ENCODE data around the gene POLDIP2. TPM values are rescaled to one million over a fixed set of nuclear protein-coding genes. Genes with fewer than 3 reads are reported as not detected.

POLDIP2 gene
- total RNA-seq, 1 donor: 26.6 TPM

- Histone ChIP-seq H3K9me3 (ENCODE audit: low read depth, low read length) (no peaks in the 10 kb centered on the region), H3K4me3 (ENCODE audit: low read length) (no peak overlapping the region), H3K27me3 (ENCODE audit: insufficient read depth, low read length) (no peaks in the 10 kb centered on the region), H3K4me1 (ENCODE audit: insufficient read depth, low read length) (no peaks in the 10 kb centered on the region)
These were observed 38.6 kb upstream of the POLDIP2 start for GRCh38 chr17:28395968-28396367.

DNA sequence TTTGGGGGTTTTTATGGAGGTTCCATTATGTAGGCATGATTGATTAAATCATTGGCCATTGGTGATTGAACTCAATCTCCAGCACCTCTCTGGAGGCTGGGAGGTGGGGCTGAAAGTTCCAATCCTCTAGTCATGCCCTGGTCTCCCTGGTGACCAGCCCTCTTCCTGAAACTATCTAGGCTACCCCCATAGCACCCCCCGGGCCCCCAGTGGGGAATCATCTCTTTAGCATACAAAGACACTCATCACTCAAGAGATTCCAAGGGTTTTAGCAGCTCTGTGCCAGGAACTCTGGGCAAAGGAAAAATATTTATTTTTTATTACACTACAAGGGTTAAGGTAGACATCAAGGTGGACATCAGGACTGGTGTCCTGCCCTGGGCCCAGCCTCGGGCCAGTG, 38.1 kb upstream of the POLDIP2 start:
- Histone ChIP-seq H3K27me3 (ENCODE audit: insufficient read depth, low read length) (no peaks in the 10 kb centered on the region), H3K4me1 (ENCODE audit: insufficient read depth, low read length) (no peaks in the 10 kb centered on the region)

DNA sequence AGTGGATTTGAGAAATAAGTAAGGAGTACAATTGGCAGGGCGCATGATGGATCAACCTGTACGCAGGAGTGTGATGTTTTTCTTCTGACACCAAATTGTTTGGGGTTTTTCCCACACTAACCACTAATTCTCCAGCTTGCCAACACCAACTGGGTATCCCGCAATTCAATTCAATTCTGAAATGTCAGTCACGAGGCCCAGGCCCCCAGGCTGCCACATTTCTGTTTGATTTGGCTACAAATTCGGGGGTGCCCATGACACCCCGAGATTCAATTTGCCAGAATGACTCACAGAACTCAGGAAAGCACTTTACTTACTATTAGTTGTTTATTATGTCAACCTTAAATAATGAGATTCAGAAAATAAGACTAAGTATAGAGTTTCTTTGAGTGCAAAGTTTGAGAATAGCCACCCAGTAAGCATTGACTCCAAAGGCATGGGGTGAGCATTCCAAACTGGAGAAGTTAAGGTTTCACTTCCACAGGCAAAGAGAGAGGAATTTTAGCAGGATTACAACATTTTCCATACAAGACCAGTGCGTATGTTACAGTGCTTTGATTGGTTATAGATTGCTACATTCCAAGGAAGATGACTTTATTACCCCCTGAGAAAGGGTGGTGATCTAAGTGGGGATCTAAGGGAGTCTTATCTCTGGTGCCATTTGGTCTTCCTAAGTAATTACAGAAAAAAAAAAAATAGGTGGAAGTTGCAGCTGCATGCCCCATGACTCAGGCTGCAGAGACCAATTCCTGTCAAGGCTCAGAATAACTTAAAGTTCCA, 37.2 kb upstream of the POLDIP2 start:
- Histone ChIP-seq H3K9me3 (ENCODE audit: low read depth, low read length) (no peaks in the 10 kb centered on the region), H3K4me1 (ENCODE audit: insufficient read depth, low read length) (no peaks in the 10 kb centered on the region), H3K4me3 (ENCODE audit: low read length) (no peak overlapping the region), H3K27me3 (ENCODE audit: insufficient read depth, low read length) (no peaks in the 10 kb centered on the region)

More for the DNA sequence above, 38.1 kb upstream of the POLDIP2 start:
- H3K4me3 ChIP-seq (ENCODE audit: low read length): no peak overlapping the region
- H3K9me3 ChIP-seq (ENCODE audit: low read depth, low read length): no peaks in the 10 kb centered on the region

DNA sequence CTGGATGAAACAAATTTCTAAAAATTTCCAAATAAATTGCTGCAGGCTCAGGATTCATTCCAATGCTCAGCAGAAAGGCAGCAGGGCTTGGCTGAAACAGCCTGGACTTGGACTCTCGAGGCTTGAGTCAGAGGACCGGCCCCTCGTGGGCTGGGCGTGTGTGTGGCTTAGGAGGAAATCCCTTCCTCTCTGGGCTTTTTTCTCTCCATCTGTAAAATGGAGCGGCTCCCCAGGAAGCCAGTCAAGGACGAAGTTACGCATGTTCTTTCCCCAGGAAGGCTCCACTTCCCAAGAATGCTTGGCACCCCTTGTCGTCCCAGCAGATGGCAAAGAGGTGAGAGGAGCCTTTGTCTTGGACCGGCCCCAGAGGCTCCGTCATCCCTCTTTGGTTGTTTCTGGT, 35.2 kb upstream of the POLDIP2 start:
- Histone ChIP-seq H3K9me3 (ENCODE audit: low read depth, low read length) (no peaks in the 10 kb centered on the region), H3K4me3 (ENCODE audit: low read length) (no peak overlapping the region), H3K27me3 (ENCODE audit: insufficient read depth, low read length) (no peaks in the 10 kb centered on the region), H3K4me1 (ENCODE audit: insufficient read depth, low read length) (no peaks in the 10 kb centered on the region)

GRCh38 chr17:28391401-28391800, 34.1 kb upstream of the POLDIP2 start:
- H3K4me1 ChIP-seq (ENCODE audit: insufficient read depth, low read length): no peaks in the 10 kb centered on the region
- H3K27me3 ChIP-seq (ENCODE audit: insufficient read depth, low read length): no peaks in the 10 kb centered on the region
- H3K4me3 ChIP-seq (ENCODE audit: low read length): no peak overlapping the region
- no peaks in the 10 kb centered on the region for H3K9me3 ChIP-seq (ENCODE audit: low read depth, low read length)

DNA sequence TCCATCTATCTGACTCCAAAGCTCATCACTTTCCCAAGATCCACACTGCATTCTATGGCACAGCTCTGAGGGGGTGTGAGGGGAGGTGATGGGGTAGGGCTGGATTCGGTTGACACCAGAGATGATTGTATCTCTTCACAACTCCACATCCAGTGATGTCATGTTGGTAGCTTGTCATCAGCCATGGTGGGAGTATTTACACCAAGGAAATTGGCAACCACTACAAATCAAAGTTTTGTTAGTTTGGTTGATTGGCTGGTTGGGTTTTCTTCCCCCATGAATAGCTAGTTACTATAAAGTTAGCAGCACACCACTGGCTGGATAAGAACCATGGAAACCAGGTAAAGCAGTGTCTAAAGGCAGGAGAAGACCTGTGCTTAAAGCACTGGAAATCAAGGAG, 33.7 kb upstream of the POLDIP2 start:
- Histone ChIP-seq H3K27me3 (ENCODE audit: insufficient read depth, low read length) (no peaks in the 10 kb centered on the region), H3K4me3 (ENCODE audit: low read length) (no peak overlapping the region), H3K4me1 (ENCODE audit: insufficient read depth, low read length) (no peaks in the 10 kb centered on the region), H3K9me3 (ENCODE audit: low read depth, low read length) (no peaks in the 10 kb centered on the region)

DNA sequence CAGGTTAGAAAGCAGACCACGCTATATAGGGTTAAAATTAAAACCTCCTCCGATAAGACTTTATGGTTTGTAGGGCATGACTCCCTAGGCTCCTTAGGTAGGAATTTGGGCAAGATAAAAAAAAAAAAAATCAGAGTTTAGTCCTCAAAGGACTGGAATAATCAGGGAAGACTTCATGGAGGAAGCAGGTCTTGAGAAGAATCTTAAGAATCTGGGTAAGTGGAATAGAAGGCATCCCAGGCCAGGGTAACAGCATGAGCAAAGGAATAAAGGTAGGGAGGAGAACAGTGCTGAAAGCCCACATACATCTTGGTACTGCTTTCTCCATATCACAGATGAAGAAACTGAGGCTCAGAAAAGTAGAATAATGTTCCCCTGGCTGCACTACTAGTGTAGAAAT, 33.2 kb upstream of the POLDIP2 start:
- Histone ChIP-seq H3K4me3 (ENCODE audit: low read length) (no peak overlapping the region), H3K9me3 (ENCODE audit: low read depth, low read length) (no peaks in the 10 kb centered on the region), H3K4me1 (ENCODE audit: insufficient read depth, low read length) (peaks cover 3% of the 10 kb centered on the region), H3K27me3 (ENCODE audit: insufficient read depth, low read length) (no peaks in the 10 kb centered on the region)

DNA sequence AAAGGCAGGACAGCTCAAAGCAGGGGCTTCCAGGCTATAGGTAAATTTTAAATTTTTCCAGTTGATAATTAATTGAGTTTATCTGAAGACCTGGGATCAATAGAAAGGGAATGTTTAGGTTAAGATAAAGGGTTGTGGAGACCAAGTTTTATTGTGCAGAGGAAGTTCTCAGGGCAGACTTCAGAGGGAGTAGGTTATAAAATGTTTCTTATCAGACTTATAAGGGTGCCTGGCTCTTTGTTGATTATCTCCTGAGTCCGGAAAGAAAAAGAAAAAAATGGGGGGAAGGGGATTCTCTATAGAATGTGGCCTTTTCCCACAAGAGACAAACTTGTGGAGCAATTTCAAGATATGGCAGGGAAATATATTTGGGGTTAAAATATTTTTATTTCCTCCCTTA, 32.8 kb upstream of the POLDIP2 start:
- Histone ChIP-seq H3K9me3 (ENCODE audit: low read depth, low read length) (no peaks in the 10 kb centered on the region), H3K4me3 (ENCODE audit: low read length) (no peak overlapping the region)

GRCh38 chr17:28388106-28388505, 30.8 kb upstream of the POLDIP2 start:
- H3K4me3 ChIP-seq (ENCODE audit: low read length): no peak overlapping the region
- H3K27me3 ChIP-seq (ENCODE audit: insufficient read depth, low read length): no peaks in the 10 kb centered on the region
- no peaks in the 10 kb centered on the region for H3K9me3 ChIP-seq (ENCODE audit: low read depth, low read length)
- peaks cover 20% of the 10 kb centered on the region for H3K4me1 ChIP-seq (ENCODE audit: insufficient read depth, low read length)

More for the DNA sequence above, 32.8 kb upstream of the POLDIP2 start:
- H3K4me1 ChIP-seq (ENCODE audit: insufficient read depth, low read length): peaks cover 8% of the 10 kb centered on the region
- no peaks in the 10 kb centered on the region for H3K27me3 ChIP-seq (ENCODE audit: insufficient read depth, low read length)

DNA sequence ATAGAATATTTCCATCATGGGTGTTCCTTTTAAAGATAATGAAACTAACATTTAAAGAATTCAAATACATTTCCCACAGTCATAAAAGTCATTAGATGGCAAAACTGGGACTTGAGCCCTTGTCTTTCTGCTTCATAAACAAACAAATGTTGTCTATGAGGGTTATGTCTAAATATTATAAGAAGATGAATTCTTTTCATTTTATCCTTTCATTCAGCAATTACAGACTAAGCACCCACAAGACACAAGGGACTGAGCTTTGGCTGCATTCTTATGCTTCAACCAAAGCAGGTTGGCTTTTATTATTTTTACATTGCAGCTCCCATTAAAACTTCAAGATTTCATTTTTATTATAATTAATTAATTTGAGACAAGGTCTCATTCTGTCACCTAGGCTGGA, 29.1 kb upstream of the POLDIP2 start:
- H3K27me3 ChIP-seq (ENCODE audit: insufficient read depth, low read length): peaks cover 4% of the 10 kb centered on the region

DNA sequence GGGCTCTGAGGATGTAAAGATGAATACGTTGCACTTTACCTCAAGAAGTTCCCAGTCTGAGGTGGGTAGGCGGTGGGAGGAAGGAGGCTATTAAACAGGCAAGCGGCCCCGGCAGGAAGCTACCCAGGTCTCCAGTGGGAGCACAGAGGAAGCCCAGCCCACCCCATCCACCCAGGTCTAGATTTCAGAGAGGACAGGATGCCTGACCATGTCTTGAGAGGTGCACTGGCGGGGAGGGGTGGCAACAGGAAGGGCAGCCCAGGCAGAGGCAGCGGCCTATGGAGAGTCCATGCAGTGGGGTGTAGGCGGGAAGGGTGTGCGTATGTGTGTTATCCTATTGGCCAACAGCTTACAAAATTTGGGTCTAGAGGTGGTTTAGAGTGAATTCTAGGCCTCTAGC, 28.1 kb upstream of the POLDIP2 start:
- H3K4me3 ChIP-seq (ENCODE audit: low read length): no peak overlapping the region

More for the DNA sequence above, 29.1 kb upstream of the POLDIP2 start:
- no peak overlapping the region for H3K4me3 ChIP-seq (ENCODE audit: low read length)
- H3K9me3 ChIP-seq (ENCODE audit: low read depth, low read length): no peaks in the 10 kb centered on the region
- H3K4me1 ChIP-seq (ENCODE audit: insufficient read depth, low read length): peaks cover 22% of the 10 kb centered on the region

GRCh38 chr17:28385037-28385400, 27.7 kb upstream of the POLDIP2 start:
- H3K9me3 ChIP-seq (ENCODE audit: low read depth, low read length): no peaks in the 10 kb centered on the region
- H3K4me1 ChIP-seq (ENCODE audit: insufficient read depth, low read length): peaks cover 30% of the 10 kb centered on the region
- H3K27me3 ChIP-seq (ENCODE audit: insufficient read depth, low read length): peaks cover 8% of the 10 kb centered on the region
- peak overlapping the region; percentile 60 for H3K4me3 ChIP-seq (ENCODE audit: low read length)

More for the DNA sequence above, 28.1 kb upstream of the POLDIP2 start:
- Histone ChIP-seq H3K4me1 (ENCODE audit: insufficient read depth, low read length) (peaks cover 30% of the 10 kb centered on the region), H3K27me3 (ENCODE audit: insufficient read depth, low read length) (peaks cover 7% of the 10 kb centered on the region), H3K9me3 (ENCODE audit: low read depth, low read length) (no peaks in the 10 kb centered on the region)

DNA sequence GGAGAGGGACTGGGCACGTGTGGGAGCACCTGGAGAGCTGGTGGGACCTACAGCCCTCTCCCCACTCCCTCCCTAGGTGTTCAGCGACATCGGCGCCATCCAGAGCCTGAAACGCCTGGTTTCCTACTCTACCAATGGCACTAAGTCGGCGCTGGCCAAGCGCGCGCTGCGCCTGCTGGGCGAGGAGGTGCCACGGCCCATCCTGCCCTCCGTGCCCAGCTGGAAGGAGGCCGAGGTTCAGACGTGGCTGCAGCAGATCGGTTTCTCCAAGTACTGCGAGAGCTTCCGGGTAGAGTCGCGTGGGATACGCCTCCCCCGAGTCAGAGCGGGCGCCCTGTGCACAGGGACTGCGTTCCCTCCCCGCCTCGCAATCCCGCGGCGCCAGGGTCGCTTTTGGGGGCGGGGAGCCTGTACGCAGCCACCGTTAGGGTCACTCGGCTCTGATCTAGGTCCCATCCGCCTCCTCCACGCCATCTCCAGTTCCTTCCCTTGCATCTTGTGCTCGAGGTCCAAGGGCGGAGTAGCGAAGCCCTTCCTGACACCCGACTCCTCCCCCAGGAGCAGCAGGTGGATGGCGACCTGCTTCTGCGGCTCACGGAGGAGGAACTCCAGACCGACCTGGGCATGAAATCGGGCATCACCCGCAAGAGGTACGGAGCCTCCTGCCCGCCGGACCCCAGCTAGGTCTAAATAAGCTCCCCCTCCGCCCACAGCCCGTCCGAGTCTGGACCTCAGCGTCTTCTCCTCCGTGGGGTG, 27.1 kb upstream of the POLDIP2 start:
- peaks cover 30% of the 10 kb centered on the region for H3K4me1 ChIP-seq (ENCODE audit: insufficient read depth, low read length)
- peak overlapping the region; percentile 60 for H3K4me3 ChIP-seq (ENCODE audit: low read length)
- peaks cover 8% of the 10 kb centered on the region for H3K27me3 ChIP-seq (ENCODE audit: insufficient read depth, low read length)
- H3K9me3 ChIP-seq (ENCODE audit: low read depth, low read length): no peaks in the 10 kb centered on the region

GRCh38 chr17:28381141-28381825, 24.0 kb upstream of the POLDIP2 start:
- Histone ChIP-seq H3K4me3 (ENCODE audit: low read length) (no peak overlapping the region), H3K4me1 (ENCODE audit: insufficient read depth, low read length) (peaks cover 30% of the 10 kb centered on the region), H3K9me3 (ENCODE audit: low read depth, low read length) (no peaks in the 10 kb centered on the region), H3K27me3 (ENCODE audit: insufficient read depth, low read length) (peaks cover 8% of the 10 kb centered on the region)

All from mononuclear cell (primary cell).